ENCODE results near the gene SLC12A8. TPM values are rescaled to one million over a fixed set of nuclear protein-coding genes. Genes with fewer than 3 reads are reported as not detected.

SLC12A8 gene
- total and polyA plus RNA-seq, 10 of the 15 experiments (the other 5 are each of a cell fraction or from before 2014, with no cell fraction given) = 2.5 to 71.6 (median 50.1) TPM

DNA sequence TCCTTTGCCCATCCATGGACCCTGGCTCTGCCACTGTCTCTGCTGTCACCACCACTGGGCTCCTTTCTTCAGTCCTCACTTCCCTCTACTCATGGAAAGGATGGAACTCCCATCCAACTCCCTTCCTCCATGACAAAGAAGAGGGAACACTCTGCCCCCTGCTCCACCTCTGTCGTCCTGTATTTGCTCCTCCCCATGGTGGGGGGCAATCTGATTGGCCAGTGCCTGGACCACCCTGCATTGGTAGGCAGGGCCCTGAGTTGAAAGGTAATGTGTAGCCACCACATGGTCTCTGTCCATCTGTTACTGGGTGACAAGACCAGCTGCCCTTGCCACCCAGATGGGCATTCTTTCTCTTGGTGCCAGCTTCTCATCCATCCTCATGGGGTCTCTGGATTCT, 136.1 kb downstream of the SLC12A8 start:
- H3K27ac ChIP-seq (ENCODE audit: control insufficient read depth, insufficient read depth) = no peak overlapping the region
- no peak overlapping the region for H3K4me2 ChIP-seq (ENCODE audit: control insufficient read depth, insufficient read depth)
- no peak for DNase-seq (ENCODE audit: low read depth, low spot score)
- no peak overlapping the region for H2AFZ ChIP-seq (ENCODE audit: control insufficient read depth, low read depth, low read length)
- H4K20me1 ChIP-seq (ENCODE audit: control insufficient read depth, insufficient read depth) = no peaks in the 10 kb centered on the region
- in situ Hi-C loops (cut with MboI) = no loop called here
- ChIA-PET SMC1A (ENCODE audit: uncharacterized antibody, unreplicated experiment) (interaction anchor here (0.9 to 1.4 kb wide), 2 partner anchors 22 to 81 kb away, joined by 3 read pairs; no protein-coding TSS in a partner anchor), CTCF (no interaction called here), POLR2A (interaction anchor here (1.0 kb wide), 1 partner anchor 103 kb away, joined by 4 read pairs; no protein-coding TSS in a partner anchor), RAD21 (ENCODE audit: unreplicated experiment) (no interaction called here)
- ATAC-seq = no peak
- H3K4me3 ChIP-seq = no peak overlapping the region
- no peak for TF ChIP-seq NRF1 (conservative IDR thresholded peaks at IDR 0.05; ENCODE audit: low read depth, low read length)
- TF ChIP-seq, protein P1, sequence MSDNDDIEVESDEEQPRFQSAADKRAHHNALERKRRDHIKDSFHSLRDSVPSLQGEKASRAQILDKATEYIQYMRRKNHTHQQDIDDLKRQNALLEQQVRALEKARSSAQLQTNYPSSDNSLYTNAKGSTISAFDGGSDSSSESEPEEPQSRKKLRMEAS (IDR thresholded peaks at IDR 0.05; ENCODE audit: low read depth, low read length) = no peak
- TF ChIP-seq IKZF2 (IDR thresholded peaks at IDR 0.05) = no peak
- TF ChIP-seq SIX5 (IDR thresholded peaks at IDR 0.05; ENCODE audit: low read depth, low read length, severe bottlenecking) = no peak
- no peak for TF ChIP-seq EED (IDR thresholded peaks at IDR 0.05; ENCODE audit: low read depth)
- TF ChIP-seq NFIC (IDR thresholded peaks at IDR 0.05; ENCODE audit: low read depth, low read length) = no peak
- TF ChIP-seq KAT2A (conservative IDR thresholded peaks at IDR 0.05; ENCODE audit: control insufficient read depth, low read depth, low read length) = no peak
- TF ChIP-seq TCF3 (IDR thresholded peaks at IDR 0.05; ENCODE audit: borderline replicate concordance, insufficient read depth, low read depth, low read length) = no peak
- TF ChIP-seq, protein P2, sequence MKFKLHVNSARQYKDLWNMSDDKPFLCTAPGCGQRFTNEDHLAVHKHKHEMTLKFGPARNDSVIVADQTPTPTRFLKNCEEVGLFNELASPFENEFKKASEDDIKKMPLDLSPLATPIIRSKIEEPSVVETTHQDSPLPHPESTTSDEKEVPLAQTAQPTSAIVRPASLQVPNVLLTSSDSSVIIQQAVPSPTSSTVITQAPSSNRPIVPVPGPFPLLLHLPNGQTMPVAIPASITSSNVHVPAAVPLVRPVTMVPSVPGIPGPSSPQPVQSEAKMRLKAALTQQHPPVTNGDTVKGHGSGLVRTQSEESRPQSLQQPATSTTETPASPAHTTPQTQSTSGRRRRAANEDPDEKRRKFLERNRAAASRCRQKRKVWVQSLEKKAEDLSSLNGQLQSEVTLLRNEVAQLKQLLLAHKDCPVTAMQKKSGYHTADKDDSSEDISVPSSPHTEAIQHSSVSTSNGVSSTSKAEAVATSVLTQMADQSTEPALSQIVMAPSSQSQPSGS (IDR thresholded peaks at IDR 0.05; ENCODE audit: low read length) = no peak
- no peak for TF ChIP-seq KDM1A (IDR thresholded peaks at IDR 0.05; ENCODE audit: borderline replicate concordance)
- TF ChIP-seq TARDBP (IDR thresholded peaks at IDR 0.05; ENCODE audit: borderline replicate concordance) = no peak
- no peak for TF ChIP-seq RAD51 (IDR thresholded peaks at IDR 0.05)
- TF ChIP-seq, protein P3, sequence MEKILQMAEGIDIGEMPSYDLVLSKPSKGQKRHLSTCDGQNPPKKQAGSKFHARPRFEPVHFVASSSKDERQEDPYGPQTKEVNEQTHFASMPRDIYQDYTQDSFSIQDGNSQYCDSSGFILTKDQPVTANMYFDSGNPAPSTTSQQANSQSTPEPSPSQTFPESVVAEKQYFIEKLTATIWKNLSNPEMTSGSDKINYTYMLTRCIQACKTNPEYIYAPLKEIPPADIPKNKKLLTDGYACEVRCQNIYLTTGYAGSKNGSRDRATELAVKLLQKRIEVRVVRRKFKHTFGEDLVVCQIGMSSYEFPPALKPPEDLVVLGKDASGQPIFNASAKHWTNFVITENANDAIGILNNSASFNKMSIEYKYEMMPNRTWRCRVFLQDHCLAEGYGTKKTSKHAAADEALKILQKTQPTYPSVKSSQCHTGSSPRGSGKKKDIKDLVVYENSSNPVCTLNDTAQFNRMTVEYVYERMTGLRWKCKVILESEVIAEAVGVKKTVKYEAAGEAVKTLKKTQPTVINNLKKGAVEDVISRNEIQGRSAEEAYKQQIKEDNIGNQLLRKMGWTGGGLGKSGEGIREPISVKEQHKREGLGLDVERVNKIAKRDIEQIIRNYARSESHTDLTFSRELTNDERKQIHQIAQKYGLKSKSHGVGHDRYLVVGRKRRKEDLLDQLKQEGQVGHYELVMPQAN (conservative IDR thresholded peaks at IDR 0.05) = no peak
- no peaks in the 10 kb centered on the region for H3K9me3 ChIP-seq (replicated peaks; ENCODE audit: control insufficient read depth, insufficient read depth, low read length)
- H3K9ac ChIP-seq (ENCODE audit: control insufficient read depth, insufficient read depth, low read length) = no peak overlapping the region
- no peaks in the 10 kb centered on the region for H3K79me2 ChIP-seq (ENCODE audit: control insufficient read depth, insufficient read depth, low read length)
- H3K27me3 ChIP-seq (replicated peaks in 1 of 2; ENCODE audit: control insufficient read depth in 2 of 2, insufficient read depth in 2 of 2, low read length in 1 of 2) = no peaks in the 10 kb centered on the region
- WGBS (ENCODE audit: insufficient coverage, insufficient replicate concordance, low lambda C conversion rate, missing lambda C conversion rate) = 33% methylated on average over 1 of the region's 1 CpG
- peaks cover 0 to 14% of the 10 kb centered on the region in 2 experiments; a peak in 1 of 4 replicates for H3K36me3 ChIP-seq (ENCODE audit: control insufficient read depth in 2 of 2, insufficient read depth in 2 of 2, low read length in 1 of 2)
- no peak for FAIRE-seq
- intact Hi-C loops (cut with micrococcal nuclease; ENCODE audit: unreplicated experiment) = no loop called here
- BruUV-seq (replicated peaks) = no TSS peak
- H3K4me1 ChIP-seq (ENCODE audit: control insufficient read depth, insufficient read depth, low read length) = peaks cover 19% of the 10 kb centered on the region
